GM13977 (cell line): ENCODE measurements around the gene MATN4.

Source experiments
- DNase-seq: peaks from one replicate; pipeline ENCODE4 v3.0.0; 2012; ENCODE audit warnings: low spot score
- CTCF ChIP-seq: IDR thresholded peaks from 2 replicates; pipeline ENCODE4 v1.5.1; 2012; ENCODE audit warnings: mild to moderate bottlenecking, control low read depth; ENCODE audit not compliant: insufficient read depth; ENCODE audit errors: extremely low read depth, missing control alignments
- in situ Hi-C: fragments of 300-500 bp; cut with MboI; formaldehyde crosslinking; loops from one replicate; pipeline ENCODE4 v1.12.0; 2022; ENCODE audit warnings: low sequenced_read_pairs, low pct_unique_long_range_greater_than_20kb, mixed read lengths, inconsistent platforms; ENCODE audit not compliant: unreplicated experiment

The MATN4 gene

GRCh38 chr20:45247865-45248264 is 60.2 kb downstream of the MATN4 start:
- no peak for TF ChIP-seq CTCF
- in situ Hi-C loops: no loop called here
- DNase-seq: no peak

- in situ Hi-C loops: no loop called here
- no peak for DNase-seq
- no peak for TF ChIP-seq CTCF
These were observed 62.0 kb downstream of the MATN4 start for GRCh38 chr20:45246109-45246508.
